ENCODE results near the gene WWOX.
"Not testable (repeated sequence)": the region's sequence is repeated elsewhere in the genome, so short reads cannot be mapped to it uniquely, and the experiment has no call there.

WWOX gene

GRCh38 chr16:78099271-78100111 lies at the start of gene WWOX:
Gene WWOX, plus strand, starts transcription at chr16:78099654.
- DNase-seq, result peak; percentile 94 to 97 (median 96)

GRCh38 chr16:78050734-78051400 lies 48.6 kb upstream of the WWOX start:
- no peak for DNase-seq

GRCh38 chr16:78057803-78058564 lies 41.5 kb upstream of the WWOX start:
- DNase-seq, result no peak

GRCh38 chr16:78059806-78060205 lies 39.6 kb upstream of the WWOX start:
- not testable (repeated sequence) for DNase-seq

- no peak for DNase-seq
Observed at GRCh38 chr16:78060295-78060694, 39.2 kb upstream of the WWOX start.

- no peak for DNase-seq
Observed at GRCh38 chr16:78060809-78061208, 38.6 kb upstream of the WWOX start.

- DNase-seq, result no peak
Observed at GRCh38 chr16:78065319-78065718, 34.1 kb upstream of the WWOX start.

- DNase-seq, result no peak
Observed at GRCh38 chr16:78069913-78070312, 29.5 kb upstream of the WWOX start.

- DNase-seq, result no peak
Observed at GRCh38 chr16:78072275-78072674, 27.2 kb upstream of the WWOX start.

GRCh38 chr16:78075800-78076199 lies 23.7 kb upstream of the WWOX start:
- DNase-seq, result no peak

- no peak for DNase-seq
Observed at GRCh38 chr16:78081341-78081740, 18.1 kb upstream of the WWOX start.

- DNase-seq, result no peak
Observed at GRCh38 chr16:78091419-78091818, 8.0 kb upstream of the WWOX start.

- DNase-seq, result no peak
Observed at GRCh38 chr16:78092758-78093157, 6.7 kb upstream of the WWOX start.

- no peak for DNase-seq
Observed at GRCh38 chr16:78094166-78094565, 5.3 kb upstream of the WWOX start.

GRCh38 chr16:78094998-78095397 lies 4.5 kb upstream of the WWOX start:
- no peak for DNase-seq

GRCh38 chr16:78096386-78096785 lies 3.1 kb upstream of the WWOX start:
- no peak for DNase-seq

GRCh38 chr16:78097548-78097947 lies 1.9 kb upstream of the WWOX start:
- DNase-seq, result no peak

GRCh38 chr16:78098087-78098486 lies 1.4 kb upstream of the WWOX start:
- DNase-seq, result no peak

- DNase-seq, result no peak
Observed at GRCh38 chr16:78098595-78099270, 721 bp upstream of the WWOX start.

- DNase-seq, result no peak
Observed at GRCh38 chr16:78100112-78100467, 636 bp downstream of the WWOX start.

GRCh38 chr16:78102122-78102660 lies 2.7 kb downstream of the WWOX start:
- DNase-seq, result no peak

- no peak for DNase-seq
Observed at GRCh38 chr16:78102865-78103264, 3.4 kb downstream of the WWOX start.

- DNase-seq, result no peak
Observed at GRCh38 chr16:78105517-78105916, 6.1 kb downstream of the WWOX start.

Measured in stimulated activated naive CD4-positive, alpha-beta T cell (primary cell).